ENCODE data around the gene PTPN4.
A peak's percentile ranks its signal among the peaks of the same experiment; 100 is the strongest.
"Not testable (repeated sequence)": the region's sequence is repeated elsewhere in the genome, so short reads cannot be mapped to it uniquely, and the experiment has no call there.

Gene PTPN4

GRCh38 chr2:119941981-119942513 is 182.3 kb downstream of the PTPN4 start:
- no peak for DNase-seq (ENCODE audit: low spot score)

GRCh38 chr2:119943058-119943457 is 183.3 kb downstream of the PTPN4 start:
- DNase-seq (ENCODE audit: low spot score): no peak

- DNase-seq (ENCODE audit: low spot score): no peak
Measured at GRCh38 chr2:119947535-119947934, 187.8 kb downstream of the PTPN4 start.

GRCh38 chr2:119950966-119951365 is 191.2 kb downstream of the PTPN4 start:
- DNase-seq (ENCODE audit: low spot score): no peak

GRCh38 chr2:119958670-119959268 is 199.0 kb downstream of the PTPN4 start:
- DNase-seq (ENCODE audit: low spot score): no peak

- no peak for DNase-seq (ENCODE audit: low spot score)
Measured at GRCh38 chr2:119960821-119961220, 201.1 kb downstream of the PTPN4 start.

- DNase-seq (ENCODE audit: low spot score): no peak
Measured at GRCh38 chr2:119981896-119982295, 222.2 kb downstream of the PTPN4 start.

GRCh38 chr2:119982506-119982905 is 222.8 kb downstream of the PTPN4 start:
- DNase-seq (ENCODE audit: low spot score): no peak

- no peak for DNase-seq (ENCODE audit: low spot score)
Measured at GRCh38 chr2:119983108-119983507, 223.4 kb downstream of the PTPN4 start.

- DNase-seq (ENCODE audit: low spot score): no peak
Measured at GRCh38 chr2:119996148-119996547, 236.4 kb downstream of the PTPN4 start.

- DNase-seq (ENCODE audit: low spot score): not testable (repeated sequence)
Measured at GRCh38 chr2:119996896-119997891, 237.5 kb downstream of the PTPN4 start.

- DNase-seq (ENCODE audit: low spot score): no peak
Measured at GRCh38 chr2:120001471-120001870, 241.7 kb downstream of the PTPN4 start.

- DNase-seq (ENCODE audit: low spot score): no peak
Measured at GRCh38 chr2:120004254-120004653, 244.5 kb downstream of the PTPN4 start.

GRCh38 chr2:120005834-120006521 is 246.3 kb downstream of the PTPN4 start:
- DNase-seq (ENCODE audit: low spot score): no peak

GRCh38 chr2:120007851-120008250 is 248.1 kb downstream of the PTPN4 start:
- DNase-seq (ENCODE audit: low spot score): no peak

GRCh38 chr2:120012363-120012762 is 252.6 kb downstream of the PTPN4 start:
- DNase-seq (ENCODE audit: low spot score): no peak

- DNase-seq (ENCODE audit: low spot score): peak; percentile 88
Measured at GRCh38 chr2:120012771-120013596, 253.3 kb downstream of the PTPN4 start, which contains the start of gene EPB41L5. TSS of gene EPB41L5 (plus strand) at chr2:120013077. CDS start at chr2:120019085, 6,008 bp downstream.

- peak; percentile 18 for DNase-seq (ENCODE audit: low spot score)
Measured at GRCh38 chr2:120013597-120014223, 254.0 kb downstream of the PTPN4 start.

GRCh38 chr2:120014226-120014980 is 254.7 kb downstream of the PTPN4 start:
- DNase-seq (ENCODE audit: low spot score): peak; percentile 14

GRCh38 chr2:120016800-120017199 is 257.1 kb downstream of the PTPN4 start:
- no peak for DNase-seq (ENCODE audit: low spot score)
